Colon (tissue), 2 donors: ENCODE data around the gene CPN2.

Source experiments
- FAIRE-seq: peaks from 2 replicates; lab custom pipeline; 2012; peaks lifted over from hg19 to GRCh38; lab: Jason Lieb, UNC
- donor health status: control.
- donor health status: control.

CPN2 gene

GRCh38 chr3:194380326-194380725, 29.2 kb upstream of the CPN2 start:
- no peak for FAIRE-seq

- FAIRE-seq: no peak
These were observed 28.5 kb upstream of the CPN2 start for GRCh38 chr3:194379651-194380050.

DNA sequence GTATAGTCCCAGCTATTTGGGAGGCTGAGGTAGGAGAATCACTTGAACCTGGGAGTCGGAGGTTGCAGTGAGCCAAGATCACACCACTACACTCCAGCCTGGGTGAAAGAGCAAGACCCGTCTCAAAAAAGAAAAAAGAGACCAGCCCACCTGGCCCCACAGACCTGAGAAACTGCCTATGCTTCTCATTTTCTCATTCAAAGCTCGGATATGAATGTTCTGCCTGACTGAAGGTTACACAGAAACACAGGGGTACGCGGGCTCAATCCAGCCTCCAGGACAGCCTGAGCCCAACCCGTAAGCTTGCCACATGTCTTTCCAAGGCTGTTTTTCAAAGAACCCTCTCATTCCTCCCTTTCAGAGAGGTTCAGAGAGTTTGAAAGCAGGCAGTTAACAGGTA, 28.1 kb upstream of the CPN2 start:
- FAIRE-seq: no peak

DNA sequence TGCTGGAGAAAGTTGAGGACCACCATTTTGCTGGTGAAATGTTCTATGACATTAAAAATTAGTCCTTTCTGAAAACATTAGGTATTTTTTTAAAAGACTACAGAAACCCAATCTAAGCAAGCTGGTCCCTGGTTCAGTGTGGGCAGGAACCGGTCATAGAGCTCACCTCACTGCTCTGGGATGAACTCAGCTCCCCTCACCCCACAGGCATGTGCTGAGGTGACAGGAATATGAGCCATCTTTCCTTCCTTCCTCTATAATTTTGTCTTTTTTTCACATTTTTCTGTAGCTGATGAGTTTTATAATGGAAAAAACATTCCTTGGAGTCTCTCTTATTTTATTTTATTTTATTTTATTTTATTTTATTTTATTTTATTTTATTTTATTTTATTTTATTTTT, 26.6 kb upstream of the CPN2 start:
- FAIRE-seq: no peak

DNA sequence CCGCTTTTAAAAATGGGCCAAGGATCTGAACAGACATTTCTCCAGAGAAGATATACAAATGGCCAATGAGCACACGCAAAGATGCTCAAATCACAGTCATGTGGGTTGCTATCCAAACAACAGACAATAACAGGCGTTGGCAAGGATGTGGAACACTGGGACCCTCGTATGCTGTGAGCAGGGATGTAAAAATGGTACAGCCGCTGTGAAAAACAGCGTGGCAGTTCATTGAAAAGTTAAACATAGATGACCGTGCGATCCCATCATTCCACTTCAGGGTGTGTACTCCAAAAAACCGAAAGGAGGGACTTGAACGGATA, 25.1 kb upstream of the CPN2 start:
- no peak for FAIRE-seq

DNA sequence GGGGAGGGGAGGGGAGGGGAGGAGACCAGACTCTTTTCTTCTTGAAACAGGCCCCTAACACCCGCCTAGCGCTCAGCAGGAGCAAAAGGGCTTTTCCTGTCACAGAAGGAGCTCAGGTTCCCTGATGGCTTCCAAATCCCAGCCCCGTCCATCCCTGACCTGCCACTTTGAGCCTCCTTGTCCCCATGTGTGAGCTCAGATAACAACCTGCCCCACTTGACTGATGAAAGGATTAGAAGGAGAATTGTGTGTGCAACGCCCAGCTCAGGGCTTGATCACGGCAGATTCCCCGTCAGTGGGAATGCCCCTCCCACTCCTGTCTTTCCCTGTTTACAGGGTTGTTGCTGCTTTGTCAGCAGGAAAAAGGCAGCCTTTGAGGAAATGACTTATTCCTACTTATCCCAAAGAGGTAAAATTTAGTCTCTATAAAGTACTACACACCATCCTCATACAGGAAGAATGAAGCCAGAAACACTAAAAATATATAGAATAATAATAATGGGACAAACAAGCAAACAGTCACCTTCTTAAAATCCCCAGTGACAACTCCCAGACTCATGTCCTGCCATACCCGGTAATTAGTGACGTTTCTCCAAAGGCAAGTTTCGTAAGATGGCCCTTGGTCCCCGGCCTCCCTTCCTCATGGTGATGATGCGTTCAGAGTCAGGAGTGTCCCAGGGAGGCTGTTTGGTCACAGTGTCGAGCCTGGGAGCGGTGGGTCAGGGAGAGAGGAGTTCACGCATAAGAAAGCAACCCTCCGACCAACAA, 24.5 kb upstream of the CPN2 start:
- FAIRE-seq: no peak

- no peak for FAIRE-seq
These were observed 23.8 kb upstream of the CPN2 start for GRCh38 chr3:194374935-194375334.

- FAIRE-seq: no peak
These were observed 22.8 kb upstream of the CPN2 start for GRCh38 chr3:194373899-194374298.

GRCh38 chr3:194373028-194373427, 21.9 kb upstream of the CPN2 start:
- FAIRE-seq: no peak

DNA sequence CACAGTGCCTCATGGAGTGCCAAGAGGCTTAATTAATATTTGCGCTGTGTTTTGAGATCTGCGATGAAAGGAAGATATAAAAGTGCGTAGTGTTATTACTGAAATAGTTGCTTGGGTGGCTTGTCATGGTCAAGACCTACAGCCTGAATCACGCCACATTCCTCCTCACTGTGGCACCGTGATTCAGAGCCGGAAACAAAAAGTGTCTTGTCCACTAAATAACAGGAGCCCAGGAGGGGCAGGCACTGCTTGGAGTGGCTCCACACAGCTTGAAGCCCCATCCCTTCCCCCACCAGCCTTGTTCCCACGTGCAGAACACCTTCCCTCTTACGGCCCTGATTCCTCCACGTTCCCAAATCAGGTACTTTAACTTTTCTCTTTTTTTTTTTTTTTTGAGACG, 19.6 kb upstream of the CPN2 start:
- no peak for FAIRE-seq

DNA sequence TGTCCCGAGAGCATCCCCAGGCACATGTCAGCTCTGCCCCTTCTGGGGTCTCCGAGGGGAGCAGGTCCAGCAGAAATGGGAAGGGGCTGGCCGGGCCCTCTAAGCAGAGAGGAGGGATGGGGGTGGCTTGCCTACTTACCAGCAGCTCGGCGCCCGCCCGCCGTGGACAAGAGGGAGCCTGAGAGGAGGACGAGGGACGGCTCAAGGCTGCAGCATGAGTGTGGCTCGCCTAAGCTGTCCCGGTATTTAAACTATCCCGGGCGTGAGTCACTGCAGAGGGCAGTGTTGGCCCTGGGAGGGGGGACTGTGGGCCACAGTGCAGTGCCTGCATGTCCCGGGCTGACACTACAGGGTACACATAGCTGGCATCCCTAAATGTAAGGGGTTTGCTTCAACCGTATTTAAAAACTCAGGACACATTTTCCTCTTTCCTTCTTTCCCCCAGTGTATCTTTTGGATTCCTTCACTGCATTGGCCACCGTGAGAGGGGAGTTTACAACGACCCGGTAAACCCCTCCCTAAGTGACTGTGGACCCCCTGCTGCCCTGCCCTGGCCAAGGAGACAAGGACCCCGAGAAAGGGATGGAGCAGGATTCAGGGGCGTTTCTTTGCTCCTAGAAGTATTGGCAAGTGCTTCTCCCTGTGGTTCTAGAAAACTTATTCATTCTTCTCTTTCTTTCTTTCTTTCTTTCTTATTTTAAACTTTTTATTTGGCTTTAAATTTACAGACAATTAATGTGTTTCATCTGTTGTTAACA, 18.6 kb upstream of the CPN2 start, which contains the start of gene LRRC15:
Gene LRRC15, minus strand, starts transcription at position 222 of the 758 bp plus-strand sequence. CDS start 8,700 bp downstream, outside the sequence.
- no peak for FAIRE-seq

- FAIRE-seq: no peak
These were observed 17.8 kb upstream of the CPN2 start for GRCh38 chr3:194368918-194369317.

DNA sequence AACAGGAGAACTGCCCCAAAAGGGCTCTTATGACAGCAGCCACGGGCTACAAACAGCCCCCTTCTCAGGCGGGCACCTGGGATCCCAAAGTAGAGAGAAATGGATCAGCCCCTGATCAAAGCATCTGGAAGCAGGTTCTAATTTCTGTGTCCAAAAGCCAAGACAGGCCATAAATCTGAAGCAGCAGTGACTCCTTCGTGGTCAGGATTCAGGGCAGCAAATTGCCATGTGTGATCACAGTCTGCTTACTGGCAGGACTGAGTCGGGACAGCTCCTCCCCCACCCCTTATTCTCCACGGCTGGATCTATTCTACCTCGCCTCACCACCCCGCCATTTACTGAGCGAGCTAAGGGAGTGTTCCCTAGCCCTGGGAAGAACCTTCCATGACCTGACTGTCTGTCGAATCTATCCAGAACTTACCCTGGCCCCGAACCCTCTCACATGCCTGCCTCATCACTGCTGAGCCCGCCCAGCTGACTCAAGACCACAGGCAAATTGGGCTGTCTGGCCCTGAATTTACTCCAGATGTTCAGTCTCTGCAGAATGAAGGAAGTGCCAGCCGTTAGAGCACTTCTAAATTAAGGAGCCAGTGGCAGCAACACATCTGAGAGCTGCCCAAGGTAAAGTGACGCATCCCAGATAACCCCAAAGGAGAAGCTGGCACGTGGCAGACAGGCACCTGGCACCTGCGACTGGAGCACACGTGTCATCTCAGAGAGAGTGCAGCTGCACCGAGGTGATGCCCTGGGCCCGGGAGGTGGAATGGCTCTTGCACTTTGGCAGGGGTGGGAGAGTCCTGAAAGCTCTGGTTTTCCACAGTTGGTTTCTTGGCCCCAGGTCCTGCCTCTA, 17.1 kb upstream of the CPN2 start:
- FAIRE-seq: no peak

DNA sequence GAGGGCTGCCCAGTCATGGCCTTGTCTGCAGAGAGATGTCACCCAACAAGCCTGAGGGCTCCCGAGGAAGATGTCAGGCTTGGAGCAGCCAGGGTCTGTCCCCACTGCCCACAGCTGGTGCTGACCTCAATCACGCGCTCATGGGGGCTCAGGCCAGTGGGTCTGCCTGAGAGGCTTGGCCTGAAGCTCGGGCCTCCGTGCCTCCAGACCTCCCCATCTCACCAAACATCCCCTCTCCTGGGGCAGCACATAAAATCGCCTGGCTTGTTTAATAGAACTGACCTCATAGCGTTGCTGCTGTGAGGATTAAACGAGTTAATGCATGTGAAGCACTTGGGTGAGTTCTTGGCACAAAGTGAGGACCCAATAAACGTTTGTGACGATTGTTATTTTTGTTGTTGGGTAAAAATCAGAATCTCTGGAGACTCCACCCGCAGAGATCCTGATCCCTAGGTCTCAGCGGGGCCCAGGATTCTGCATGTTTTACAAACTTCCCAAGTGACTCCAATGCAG, 14.9 kb upstream of the CPN2 start:
- no peak for FAIRE-seq

DNA sequence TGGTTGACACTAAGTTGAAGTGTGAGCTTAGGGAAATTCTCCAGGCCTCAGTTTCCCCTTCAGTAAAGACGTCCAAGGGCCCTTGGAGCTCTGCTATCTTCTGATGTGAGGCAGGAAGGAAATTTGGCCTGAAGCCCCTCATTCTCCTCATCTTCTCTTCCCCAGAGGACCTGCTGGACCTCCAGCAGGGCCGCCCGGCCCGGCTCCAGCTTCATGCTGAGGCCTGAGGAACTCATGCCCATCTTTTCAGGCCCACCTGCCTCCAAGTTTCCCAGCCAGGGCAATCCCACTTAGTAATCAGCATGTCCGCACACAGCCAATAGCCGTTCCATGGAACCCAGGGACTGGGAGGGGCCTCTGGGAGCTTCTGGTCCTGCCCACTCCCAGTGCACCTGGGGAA, 14.4 kb upstream of the CPN2 start:
- FAIRE-seq: no peak

GRCh38 chr3:194364652-194365434, 13.7 kb upstream of the CPN2 start:
- FAIRE-seq: no peak

GRCh38 chr3:194364314-194364651, 13.2 kb upstream of the CPN2 start:
- FAIRE-seq: no peak

GRCh38 chr3:194360568-194360967, 9.4 kb upstream of the CPN2 start:
- FAIRE-seq: no peak

GRCh38 chr3:194357681-194358080, 6.6 kb upstream of the CPN2 start:
- no peak for FAIRE-seq

DNA sequence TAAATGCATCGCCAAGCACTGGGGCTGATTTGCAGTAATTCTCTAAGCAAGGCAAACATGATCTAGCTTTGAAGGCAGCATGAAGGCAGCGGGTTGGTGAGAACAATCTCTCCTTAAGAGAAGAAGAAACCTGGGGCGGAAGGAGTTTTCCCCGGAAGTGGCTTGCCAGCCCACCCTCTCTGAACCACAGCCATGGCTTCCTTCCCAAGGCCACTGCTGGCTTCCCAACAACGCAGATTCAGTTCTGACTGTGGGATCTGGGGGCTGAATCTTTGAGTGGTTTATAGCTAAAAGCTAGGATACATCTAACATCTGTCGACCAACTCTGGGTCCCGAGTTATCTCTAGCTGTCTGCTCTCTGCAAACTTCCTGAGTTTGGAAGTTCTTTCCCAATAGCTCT, 4.3 kb upstream of the CPN2 start:
- no peak for FAIRE-seq

DNA sequence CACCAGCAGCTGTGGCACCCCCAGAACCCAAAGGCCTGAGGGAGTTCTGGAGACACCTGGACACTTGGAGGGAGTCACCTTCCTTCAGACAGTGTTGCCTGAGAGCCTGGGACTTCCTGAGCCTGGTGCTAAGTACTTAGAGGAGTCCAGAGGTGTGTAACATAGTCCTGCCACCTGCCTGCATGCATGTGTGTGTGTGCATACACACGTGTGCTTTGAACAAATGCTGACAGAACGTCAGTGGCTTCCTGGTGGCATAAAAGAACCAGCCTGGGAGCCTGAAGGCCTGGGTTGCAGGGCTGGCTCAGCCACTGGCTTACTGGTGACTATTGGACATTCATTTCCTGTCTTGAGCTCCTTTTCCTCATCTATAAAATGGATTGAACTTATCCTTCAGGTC, 3.2 kb upstream of the CPN2 start:
- FAIRE-seq: no peak

GRCh38 chr3:194352667-194353246, 1.6 kb upstream of the CPN2 start:
- FAIRE-seq: no peak
